ENCODE data around the gene UQCC5. TPM values are rescaled to one million over a fixed set of nuclear protein-coding genes. Genes with fewer than 3 reads are reported as not detected.

Gene UQCC5
- total RNA-seq, 1 donor from 2014 or later: 0.79 TPM

DNA sequence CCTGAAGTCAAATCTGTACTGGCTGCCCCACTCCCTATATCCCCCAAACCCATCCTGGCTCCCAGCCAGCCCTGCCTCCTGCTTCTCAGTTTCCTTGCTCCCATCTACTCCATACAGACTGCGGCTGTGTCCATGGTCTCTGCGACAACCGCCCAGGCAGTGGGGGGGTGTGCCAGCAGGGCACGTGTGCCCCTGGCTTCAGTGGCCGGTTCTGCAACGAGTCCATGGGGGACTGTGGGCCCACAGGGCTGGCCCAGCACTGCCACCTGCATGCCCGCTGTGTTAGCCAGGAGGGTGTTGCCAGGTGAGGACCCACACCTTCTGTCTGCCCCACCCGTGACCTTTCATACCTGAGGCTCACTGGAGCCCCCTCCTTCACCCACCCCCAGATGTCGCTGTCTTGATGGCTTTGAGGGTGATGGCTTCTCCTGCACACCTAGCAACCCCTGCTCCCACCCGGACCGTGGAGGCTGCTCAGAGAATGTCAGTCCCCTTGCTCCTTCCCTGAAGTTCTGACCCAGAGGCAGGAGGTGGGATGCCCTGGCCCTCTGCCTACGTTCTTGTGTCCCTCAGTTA lies 26.6 kb upstream of the UQCC5 start:
- no peak overlapping the region for H3K4me3 ChIP-seq (ENCODE audit: low read depth, low read length)
- H3K27me3 ChIP-seq (ENCODE audit: control insufficient read depth, insufficient read depth, low read length): peaks cover 8% of the 10 kb centered on the region
- FAIRE-seq (no peak), DNase-seq (ENCODE audit: low read depth) (no peak)
- TF ChIP-seq, protein P1, sequence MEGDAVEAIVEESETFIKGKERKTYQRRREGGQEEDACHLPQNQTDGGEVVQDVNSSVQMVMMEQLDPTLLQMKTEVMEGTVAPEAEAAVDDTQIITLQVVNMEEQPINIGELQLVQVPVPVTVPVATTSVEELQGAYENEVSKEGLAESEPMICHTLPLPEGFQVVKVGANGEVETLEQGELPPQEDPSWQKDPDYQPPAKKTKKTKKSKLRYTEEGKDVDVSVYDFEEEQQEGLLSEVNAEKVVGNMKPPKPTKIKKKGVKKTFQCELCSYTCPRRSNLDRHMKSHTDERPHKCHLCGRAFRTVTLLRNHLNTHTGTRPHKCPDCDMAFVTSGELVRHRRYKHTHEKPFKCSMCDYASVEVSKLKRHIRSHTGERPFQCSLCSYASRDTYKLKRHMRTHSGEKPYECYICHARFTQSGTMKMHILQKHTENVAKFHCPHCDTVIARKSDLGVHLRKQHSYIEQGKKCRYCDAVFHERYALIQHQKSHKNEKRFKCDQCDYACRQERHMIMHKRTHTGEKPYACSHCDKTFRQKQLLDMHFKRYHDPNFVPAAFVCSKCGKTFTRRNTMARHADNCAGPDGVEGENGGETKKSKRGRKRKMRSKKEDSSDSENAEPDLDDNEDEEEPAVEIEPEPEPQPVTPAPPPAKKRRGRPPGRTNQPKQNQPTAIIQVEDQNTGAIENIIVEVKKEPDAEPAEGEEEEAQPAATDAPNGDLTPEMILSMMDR (IDR thresholded peaks at IDR 0.05; ENCODE audit: insufficient read depth, low read length, severe bottlenecking): no peak
- no peaks in the 10 kb centered on the region for H3K36me3 ChIP-seq (ENCODE audit: control insufficient read depth, insufficient read depth, low read length)

DNA sequence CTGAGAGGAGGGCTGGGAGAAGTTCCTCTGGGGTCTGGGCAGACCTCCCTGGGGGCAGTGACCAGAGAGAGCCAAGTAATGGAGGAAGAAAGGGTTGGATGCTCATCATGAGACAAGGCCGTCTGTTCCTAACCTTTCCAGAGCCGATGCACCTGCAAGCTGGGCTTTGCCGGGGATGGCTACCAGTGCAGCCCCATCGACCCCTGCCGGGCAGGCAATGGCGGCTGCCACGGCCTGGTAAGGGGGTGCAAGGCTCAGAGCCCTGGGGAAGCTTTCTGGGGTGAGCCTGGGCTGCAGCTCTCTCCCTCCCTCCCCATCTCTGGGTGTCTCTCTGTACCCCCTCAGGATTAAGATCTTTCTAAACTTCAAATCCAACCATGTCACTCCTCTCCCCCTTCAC lies 24.9 kb upstream of the UQCC5 start:
- peaks cover 7% of the 10 kb centered on the region for H3K27me3 ChIP-seq (ENCODE audit: control insufficient read depth, insufficient read depth, low read length)
- no peaks in the 10 kb centered on the region for H3K36me3 ChIP-seq (ENCODE audit: control insufficient read depth, insufficient read depth, low read length)
- TF ChIP-seq, protein P1 (IDR thresholded peaks at IDR 0.05; ENCODE audit: insufficient read depth, low read length, severe bottlenecking): no peak
- DNase-seq (ENCODE audit: low read depth) (no peak), FAIRE-seq (peak; percentile 23)
- H3K4me3 ChIP-seq (ENCODE audit: low read depth, low read length): no peak overlapping the region

DNA sequence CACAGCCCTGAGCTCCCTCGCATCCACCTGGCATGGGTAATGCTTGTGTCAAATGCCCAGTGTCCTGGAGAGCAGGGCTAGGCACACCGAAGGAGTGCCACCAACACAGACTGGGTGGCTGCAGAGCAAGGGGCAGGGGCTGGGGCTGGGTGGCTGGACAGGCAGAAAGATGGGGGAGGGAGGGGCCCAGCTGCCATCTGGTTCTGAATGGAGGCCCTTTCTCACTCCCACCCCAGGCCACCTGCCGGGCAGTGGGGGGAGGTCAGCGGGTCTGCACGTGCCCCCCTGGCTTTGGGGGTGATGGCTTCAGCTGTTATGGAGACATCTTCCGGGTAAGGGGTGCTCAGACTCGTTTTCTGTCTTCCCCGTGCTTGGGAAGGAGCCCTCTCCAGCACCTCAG lies 24.3 kb upstream of the UQCC5 start:
- no peak for FAIRE-seq
- H3K27me3 ChIP-seq (ENCODE audit: control insufficient read depth, insufficient read depth, low read length): peaks cover 7% of the 10 kb centered on the region
- TF ChIP-seq, protein P1 (IDR thresholded peaks at IDR 0.05; ENCODE audit: insufficient read depth, low read length, severe bottlenecking): no peak
- no peak overlapping the region for H3K4me3 ChIP-seq (ENCODE audit: low read depth, low read length)
- H3K36me3 ChIP-seq (ENCODE audit: control insufficient read depth, insufficient read depth, low read length): no peaks in the 10 kb centered on the region
- no peak for DNase-seq (ENCODE audit: low read depth)

DNA sequence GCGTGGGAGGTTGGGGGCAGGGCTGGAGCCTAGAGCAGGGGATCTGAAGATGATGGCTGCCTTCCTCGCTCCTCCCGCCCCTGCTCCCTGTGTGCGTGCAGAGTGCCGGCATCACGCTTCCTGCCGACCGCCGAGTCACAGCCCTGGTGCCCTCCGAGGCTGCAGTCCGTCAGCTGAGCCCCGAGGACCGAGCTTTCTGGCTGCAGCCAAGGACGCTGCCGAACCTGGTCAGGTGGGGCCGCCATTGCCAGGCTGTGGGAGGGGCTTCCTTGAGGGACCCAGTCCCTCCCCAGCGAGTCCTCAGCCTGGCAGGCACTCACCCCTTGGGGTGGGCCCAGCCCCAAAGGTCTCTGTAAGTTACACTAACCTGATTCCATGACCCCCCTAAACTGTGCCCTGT lies 23.7 kb upstream of the UQCC5 start:
- FAIRE-seq: no peak

DNA sequence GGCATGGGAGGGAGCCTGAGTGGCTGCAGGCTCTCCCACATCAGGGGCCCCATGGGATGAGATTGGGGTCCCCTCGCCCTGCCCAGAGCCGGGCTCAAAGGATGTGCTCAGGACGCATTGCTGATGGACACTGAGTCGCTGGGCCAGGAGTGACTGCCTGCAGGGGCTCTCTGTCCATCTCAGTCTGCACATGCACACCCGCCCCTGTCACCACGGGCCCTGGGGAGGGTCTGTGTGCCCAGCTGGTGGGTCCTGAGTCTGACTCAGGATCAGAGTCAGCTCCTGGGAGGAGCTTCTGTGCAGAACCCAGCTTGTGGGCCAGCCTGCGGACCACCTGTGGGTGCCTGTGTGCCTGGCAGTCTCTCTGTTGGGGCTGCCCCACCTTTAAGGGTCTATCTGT lies 23.1 kb upstream of the UQCC5 start:
- no peak overlapping the region for H3K4me3 ChIP-seq (ENCODE audit: low read depth, low read length)
- H3K36me3 ChIP-seq (ENCODE audit: control insufficient read depth, insufficient read depth, low read length): no peaks in the 10 kb centered on the region
- DNase-seq (ENCODE audit: low read depth): no peak
- TF ChIP-seq, protein P1 (IDR thresholded peaks at IDR 0.05; ENCODE audit: insufficient read depth, low read length, severe bottlenecking): no peak
- H3K27me3 ChIP-seq (ENCODE audit: control insufficient read depth, insufficient read depth, low read length): peaks cover 11% of the 10 kb centered on the region
- no peak for FAIRE-seq

More for the DNA sequence above, 23.7 kb upstream of the UQCC5 start:
- no peak for DNase-seq (ENCODE audit: low read depth)
- Histone ChIP-seq H3K36me3 (ENCODE audit: control insufficient read depth, insufficient read depth, low read length) (no peaks in the 10 kb centered on the region), H3K4me3 (ENCODE audit: low read depth, low read length) (no peak overlapping the region), H3K27me3 (ENCODE audit: control insufficient read depth, insufficient read depth, low read length) (peaks cover 10% of the 10 kb centered on the region)
- TF ChIP-seq, protein P1 (IDR thresholded peaks at IDR 0.05; ENCODE audit: insufficient read depth, low read length, severe bottlenecking): no peak

DNA sequence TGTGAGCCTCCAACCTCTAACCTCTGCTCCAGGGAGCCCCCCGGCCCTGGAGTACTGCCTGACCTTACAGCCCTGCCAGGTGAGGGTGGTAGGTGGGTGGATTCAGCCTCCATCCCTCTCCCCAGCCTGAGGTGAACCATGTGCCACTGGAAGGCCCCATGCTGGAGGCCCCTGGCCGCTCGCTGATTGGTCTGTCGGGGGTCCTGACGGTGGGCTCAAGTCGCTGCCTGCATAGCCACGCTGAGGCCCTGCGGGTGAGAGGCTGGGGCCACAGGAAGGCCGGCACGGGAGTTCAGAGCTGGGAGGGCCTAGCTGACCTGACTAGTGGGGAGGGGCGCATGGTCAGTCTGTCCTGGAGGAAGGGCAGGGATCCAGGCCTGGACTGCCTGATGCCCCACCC lies 21.8 kb upstream of the UQCC5 start:
- no peak for FAIRE-seq
- TF ChIP-seq, protein P1 (IDR thresholded peaks at IDR 0.05; ENCODE audit: insufficient read depth, low read length, severe bottlenecking): no peak
- H3K27me3 ChIP-seq (ENCODE audit: control insufficient read depth, insufficient read depth, low read length): peaks cover 9% of the 10 kb centered on the region

More for the DNA sequence above, 21.8 kb upstream of the UQCC5 start:
- no peak for DNase-seq (ENCODE audit: low read depth)
- Histone ChIP-seq H3K4me3 (ENCODE audit: low read depth, low read length) (no peak overlapping the region), H3K36me3 (ENCODE audit: control insufficient read depth, insufficient read depth, low read length) (no peaks in the 10 kb centered on the region)
